ENCODE data around the gene TRAF3. TPM values are rescaled to one million over a fixed set of nuclear protein-coding genes. Genes with fewer than 3 reads are reported as not detected.
"Not testable (repeated sequence)": the region's sequence is repeated elsewhere in the genome, so short reads cannot be mapped to it uniquely, and the experiment has no call there.

TRAF3 gene
- total RNA-seq, 1 donor from 2014 or later, result 10.7 TPM

DNA sequence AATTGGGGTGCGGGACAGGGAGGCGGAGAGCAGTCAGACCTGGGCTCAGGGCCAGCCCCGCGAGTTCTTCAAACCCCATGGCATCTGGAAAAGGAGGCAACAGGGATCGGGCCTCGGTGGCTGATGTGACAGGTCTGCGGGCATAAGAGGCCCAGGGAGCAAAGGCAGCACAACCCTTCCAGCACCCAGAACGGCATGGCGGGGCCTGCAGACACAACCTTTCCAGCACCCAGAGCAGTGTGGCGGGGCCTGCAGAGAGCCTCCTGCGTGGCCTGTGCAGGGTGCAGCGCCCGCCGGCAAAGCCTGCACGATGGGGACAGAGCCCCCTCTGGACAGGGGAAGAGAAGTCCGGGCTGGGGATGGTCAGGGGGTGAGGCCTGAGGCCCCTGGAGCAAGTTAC, 26.2 kb upstream of the TRAF3 start:
- no peak for DNase-seq (ENCODE audit: low read depth in 2 of 2)

GRCh38 chr14:102752239-102752847, 24.9 kb upstream of the TRAF3 start:
- DNase-seq (ENCODE audit: low read depth in 2 of 2), result no peak

DNA sequence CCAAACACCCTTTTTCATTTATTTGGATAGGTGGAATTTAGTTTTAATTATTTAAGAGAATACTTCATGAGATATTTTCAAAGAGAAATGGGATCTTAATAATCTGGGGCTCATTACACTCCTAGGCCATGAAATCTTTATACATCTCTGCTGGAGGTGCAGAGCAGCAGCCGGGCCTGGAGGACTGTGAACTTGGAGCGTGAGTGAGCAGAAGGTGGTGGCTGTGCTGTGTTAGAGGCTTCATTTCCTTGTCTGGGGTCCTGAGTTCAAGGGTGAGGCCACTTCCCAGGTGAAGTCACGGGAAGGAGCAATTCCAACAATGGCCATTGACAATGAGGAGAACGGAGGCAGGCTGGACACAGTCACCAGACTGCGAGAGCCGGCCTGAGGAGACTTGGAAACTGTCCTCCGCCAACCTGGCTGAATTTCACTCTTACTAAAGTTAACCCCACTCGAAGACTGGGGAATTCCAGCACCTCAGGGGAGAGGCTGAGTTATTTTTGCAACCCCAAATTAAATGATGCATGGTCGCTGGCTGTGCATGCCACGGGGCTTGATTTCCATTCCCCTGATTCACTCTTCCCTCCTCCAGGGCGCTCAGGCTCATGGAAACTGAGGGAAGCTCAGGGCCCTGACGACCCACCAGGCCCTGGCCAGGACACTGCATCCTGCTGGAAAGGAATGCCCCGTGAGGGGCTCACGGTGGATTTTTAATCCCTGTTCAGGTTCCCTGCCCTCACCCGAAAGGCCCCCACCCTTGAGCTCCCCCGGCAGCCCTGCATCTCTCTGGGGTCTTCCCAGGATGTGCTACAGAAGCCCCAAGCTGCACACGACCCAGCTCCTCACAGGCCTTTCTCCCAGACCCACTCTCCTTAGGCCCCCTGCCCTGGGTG, 22.6 kb upstream of the TRAF3 start:
- DNase-seq (ENCODE audit: low read depth in 2 of 2), result no peak

- DNase-seq (ENCODE audit: low read depth in 2 of 2), result no peak
Observed at GRCh38 chr14:102757646-102758045, 19.6 kb upstream of the TRAF3 start.

DNA sequence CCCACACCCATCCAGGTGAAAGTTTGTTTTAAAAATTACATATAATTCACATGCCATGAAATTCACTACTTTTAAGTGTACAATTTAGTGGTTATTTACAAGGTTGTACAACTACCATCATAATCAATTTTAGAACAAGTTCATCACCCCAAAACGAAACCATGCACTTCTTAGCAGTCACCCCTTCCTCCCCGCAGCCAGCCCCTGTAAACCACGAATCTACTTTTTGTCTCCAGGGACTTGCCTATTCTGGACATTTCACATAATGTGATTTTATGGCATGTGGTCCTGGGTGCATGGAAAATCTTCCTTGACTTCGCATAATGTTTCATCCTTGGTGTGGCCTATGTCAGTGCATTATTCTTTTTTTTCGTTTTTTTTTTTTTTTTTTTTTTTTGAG, 19.2 kb upstream of the TRAF3 start:
- DNase-seq (ENCODE audit: low read depth in 2 of 2), result no peak

GRCh38 chr14:102759456-102760187, 17.6 kb upstream of the TRAF3 start:
- peak in 1 of 2 donors; percentile 56 for DNase-seq (ENCODE audit: low read depth in 2 of 2)

GRCh38 chr14:102760496-102761193, 16.6 kb upstream of the TRAF3 start:
- DNase-seq (ENCODE audit: low read depth in 2 of 2), result no peak

- no peak for DNase-seq (ENCODE audit: low read depth in 2 of 2)
Observed at GRCh38 chr14:102761206-102761605, 16.0 kb upstream of the TRAF3 start.

GRCh38 chr14:102764220-102764671, 13.0 kb upstream of the TRAF3 start:
- DNase-seq (ENCODE audit: low read depth in 2 of 2), result no peak

GRCh38 chr14:102765770-102766169, 11.5 kb upstream of the TRAF3 start:
- not testable (repeated sequence) for DNase-seq (ENCODE audit: low read depth in 2 of 2)

GRCh38 chr14:102768223-102769048, 8.8 kb upstream of the TRAF3 start:
- no peak for DNase-seq (ENCODE audit: low read depth in 2 of 2)

DNA sequence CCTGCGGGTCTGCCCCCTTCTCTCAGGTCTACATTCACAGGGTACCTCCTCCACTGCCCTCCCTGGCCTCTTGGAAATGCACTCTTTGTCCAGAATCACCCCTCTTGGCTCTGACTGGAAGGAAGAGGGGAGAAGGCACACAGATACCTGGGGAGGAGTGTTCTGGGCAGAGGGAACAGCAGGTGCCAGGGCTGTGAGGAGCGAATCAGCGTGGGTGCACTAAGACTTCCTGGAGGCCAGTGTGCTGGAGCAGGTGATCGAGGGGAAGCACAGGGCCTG, 8.3 kb upstream of the TRAF3 start:
- DNase-seq (ENCODE audit: low read depth in 2 of 2), result no peak

DNA sequence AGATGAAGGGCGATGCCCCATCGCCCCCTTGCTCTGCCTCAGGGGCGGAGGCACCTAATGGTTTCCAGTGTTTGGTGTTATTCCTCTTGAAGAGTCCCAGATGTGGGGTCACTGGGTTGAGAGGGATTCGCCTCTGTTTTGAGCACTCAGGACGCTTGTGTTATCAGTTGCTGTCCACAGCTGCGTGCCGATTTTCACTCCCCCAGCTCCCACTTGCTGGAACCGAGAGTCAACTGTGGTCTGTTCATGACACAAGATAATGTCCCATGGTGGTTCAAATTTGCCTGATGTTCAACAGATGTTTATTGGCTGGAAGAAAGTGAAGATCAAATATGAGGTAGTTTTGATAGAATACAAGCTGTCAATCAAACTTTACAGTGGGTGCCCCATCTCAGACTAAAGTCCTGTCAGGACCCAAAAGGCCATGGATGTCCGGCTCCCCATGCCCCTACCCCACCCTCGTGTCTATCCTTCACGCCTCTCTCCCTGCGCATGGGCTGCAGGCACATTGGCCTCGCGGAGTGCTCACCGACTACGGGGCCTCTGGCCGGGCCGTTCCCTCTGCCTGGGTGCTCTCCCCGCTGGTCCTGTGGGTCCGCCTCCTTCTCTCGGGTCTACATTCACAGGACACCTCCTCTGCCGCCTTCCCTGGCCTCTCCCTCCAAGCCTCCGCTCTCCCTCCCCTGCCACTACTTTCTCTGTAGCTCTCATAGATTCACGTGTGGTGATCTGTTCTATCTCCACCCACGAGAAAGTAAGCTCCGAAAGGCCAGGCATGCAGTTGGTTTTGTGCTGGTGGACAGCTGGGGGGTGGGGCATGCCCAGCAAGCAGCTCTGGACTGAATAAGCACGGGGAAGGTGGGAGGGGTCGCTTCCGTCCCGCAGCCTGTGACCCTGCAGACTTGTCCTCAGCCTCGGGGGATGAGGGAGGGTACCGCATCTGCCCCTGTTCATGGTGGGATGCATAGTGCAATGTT, 6.8 kb upstream of the TRAF3 start:
- DNase-seq (ENCODE audit: low read depth in 2 of 2), result no peak

- no peak for DNase-seq (ENCODE audit: low read depth in 2 of 2)
Observed at GRCh38 chr14:102771144-102771543, 6.1 kb upstream of the TRAF3 start.

GRCh38 chr14:102772781-102773570, 4.3 kb upstream of the TRAF3 start:
- DNase-seq (ENCODE audit: low read depth in 2 of 2), result peak; percentile 35 to 62

- DNase-seq (ENCODE audit: low read depth in 2 of 2), result peak; percentile 75 to 79
Observed at GRCh38 chr14:102774391-102775153, 2.7 kb upstream of the TRAF3 start.

DNA sequence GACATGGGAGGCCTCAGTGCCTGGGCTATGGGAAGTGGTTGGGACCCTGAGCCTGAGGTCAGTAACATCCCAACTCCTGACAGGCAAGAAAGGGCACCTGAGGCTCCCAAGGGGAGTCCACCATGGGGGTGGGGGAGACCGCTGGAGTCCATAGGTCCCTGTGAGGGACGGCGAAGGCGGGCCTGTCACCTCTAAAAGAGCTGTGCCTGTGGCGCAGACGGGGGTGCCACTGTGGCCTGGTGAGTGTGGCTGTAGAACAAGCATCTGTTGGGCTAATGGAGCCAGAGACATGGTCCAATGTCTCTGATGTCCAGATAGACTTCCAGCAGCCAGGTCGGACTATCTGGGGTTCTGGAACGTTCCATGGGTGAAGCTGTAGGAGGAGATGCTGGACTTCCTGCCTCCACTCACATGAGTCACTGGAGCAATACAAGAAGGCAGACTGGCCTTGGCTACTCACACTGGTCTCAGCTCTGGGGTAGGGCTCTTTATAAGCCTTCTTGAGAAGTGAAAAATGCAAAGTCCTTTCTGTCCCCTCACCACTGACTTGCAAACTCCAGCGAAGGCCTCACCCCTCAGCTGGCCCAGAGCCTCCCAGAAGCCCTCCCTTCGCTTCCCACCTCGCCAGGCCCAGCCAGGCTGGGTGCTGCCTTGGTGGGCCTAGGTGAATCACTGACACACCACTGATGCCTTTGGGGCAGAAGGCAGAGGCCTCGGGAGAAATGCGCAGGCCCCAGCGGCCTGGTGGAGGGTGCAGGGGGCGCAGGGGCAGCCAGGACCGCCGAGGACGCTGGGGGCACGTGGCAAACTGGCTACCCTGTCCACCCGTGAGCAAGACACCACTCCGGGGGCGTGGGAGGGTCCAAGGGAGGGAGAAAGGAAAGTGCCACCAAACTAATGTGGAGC, 1.1 kb upstream of the TRAF3 start:
- DNase-seq (ENCODE audit: low read depth in 2 of 2), result peak in 1 of 2 donors; percentile 79

Data from lung microvascular endothelial cell (primary cell).